ENCODE measurements around the gene SHKBP1. TPM values are rescaled to one million over a fixed set of nuclear protein-coding genes. Genes with fewer than 3 reads are reported as not detected.

SHKBP1 gene
- polyA plus RNA-seq, 3 donors = 234 to 324 (median 284) TPM

- H3K9me3 Mint-ChIP-seq = peaks cover 0 to 6% (median 0%) of the 10 kb centered on the region in 7 donors
- H3K4me2 ChIP-seq (replicated peaks; ENCODE audit: extremely low read depth, low read length, poor library complexity, severe bottlenecking) = no peak overlapping the region
- H3K27me3 Mint-ChIP-seq (ENCODE audit: low read depth in 3 of 3) = peaks cover 0 to 1% (median 0%) of the 10 kb centered on the region in 3 donors
- H3K36me3 Mint-ChIP-seq = peaks cover 75 to 83% of the 10 kb centered on the region in 2 donors
- H3K4me3 ChIP-seq (replicated peaks in 1 of 3; ENCODE audit: low read depth in 2 of 3, low read length in 3 of 3) = no peak overlapping the region
- peaks cover 63 to 80% of the 10 kb centered on the region in 2 donors for H3K4me1 ChIP-seq (ENCODE audit: control insufficient read depth in 1 of 2, insufficient read depth in 2 of 2, low read length in 2 of 2)
- peak overlapping the region; percentile 99 for H3K27ac Mint-ChIP-seq
- peaks cover 27% of the 10 kb centered on the region for H4K20me1 ChIP-seq (ENCODE audit: insufficient read depth, low read length)
- H3K27me3 ChIP-seq (ENCODE audit: control insufficient read depth in 2 of 2, insufficient read depth in 2 of 2, low read length in 2 of 2) = no peaks in the 10 kb centered on the region
- H3K4me1 Mint-ChIP-seq = peaks cover 65% of the 10 kb centered on the region
- H3K79me2 ChIP-seq (ENCODE audit: insufficient read depth, low read length) = peaks cover 45% of the 10 kb centered on the region
- H2AFZ ChIP-seq (ENCODE audit: insufficient read depth, low read depth, low read length, poor library complexity, severe bottlenecking) = no peak overlapping the region
- H3K9me3 ChIP-seq (replicated peaks in 1 of 2; ENCODE audit: control insufficient read depth in 1 of 2, insufficient read depth in 1 of 2, low read length in 2 of 2) = no peaks in the 10 kb centered on the region
- H3K4me3 Mint-ChIP-seq = no peak overlapping the region
- DNase-seq = no peak
- H3K27ac ChIP-seq (ENCODE audit: low read depth in 1 of 2, low read length in 2 of 2) = peak overlapping the region; percentile 27 to 94
- H3K36me3 ChIP-seq (replicated peaks in 1 of 2; ENCODE audit: control insufficient read depth in 1 of 2, insufficient read depth in 2 of 2, low read length in 2 of 2) = peaks cover 70 to 73% of the 10 kb centered on the region in 2 donors
- TF ChIP-seq CTCF (IDR thresholded peaks at IDR 0.05) = no peak
- WGBS (ENCODE audit: insufficient coverage) = 100% methylated on average over 4 of the region's 5 CpGs
- intact Hi-C loops (cut with micrococcal nuclease) = no loop called here
- H3K9ac ChIP-seq (ENCODE audit: insufficient read depth, low read length, poor library complexity, severe bottlenecking) = no peak overlapping the region
Measured at GRCh38 chr19:40584007-40584406, 7.3 kb downstream of the SHKBP1 start.

GRCh38 chr19:40585241-40585981 is 8.7 kb downstream of the SHKBP1 start:
- H3K9me3 Mint-ChIP-seq = peaks cover 0 to 6% (median 0%) of the 10 kb centered on the region in 7 donors
- peak overlapping the region; percentile 94 for H3K27ac ChIP-seq (ENCODE audit: low read depth in 1 of 2, low read length in 2 of 2)

More at GRCh38 chr19:40585241-40585981, 8.7 kb downstream of the SHKBP1 start:
- 60% methylated on average over 1 of the region's 11 CpGs for WGBS (ENCODE audit: insufficient coverage)
- Histone ChIP-seq H3K9me3 (replicated peaks in 1 of 2; ENCODE audit: control insufficient read depth in 1 of 2, insufficient read depth in 1 of 2, low read length in 2 of 2) (no peaks in the 10 kb centered on the region), H3K4me3 (replicated peaks in 1 of 3; ENCODE audit: low read depth in 2 of 3, low read length in 3 of 3) (peak overlapping the region in 1 of 3 experiments; percentile 49), H3K79me2 (ENCODE audit: insufficient read depth, low read length) (peaks cover 44% of the 10 kb centered on the region), H3K4me2 (replicated peaks; ENCODE audit: extremely low read depth, low read length, poor library complexity, severe bottlenecking) (peak overlapping the region; percentile 51), H3K4me1 (ENCODE audit: control insufficient read depth in 1 of 2, insufficient read depth in 2 of 2, low read length in 2 of 2) (peaks cover 50 to 67% of the 10 kb centered on the region in 2 donors), H3K27me3 (ENCODE audit: control insufficient read depth in 2 of 2, insufficient read depth in 2 of 2, low read length in 2 of 2) (no peaks in the 10 kb centered on the region), H3K9ac (ENCODE audit: insufficient read depth, low read length, poor library complexity, severe bottlenecking) (peak overlapping the region; percentile 66), H3K36me3 (replicated peaks in 1 of 2; ENCODE audit: control insufficient read depth in 1 of 2, insufficient read depth in 2 of 2, low read length in 2 of 2) (peaks cover 79 to 82% of the 10 kb centered on the region in 2 donors), H4K20me1 (ENCODE audit: insufficient read depth, low read length) (peaks cover 33% of the 10 kb centered on the region), H2AFZ (ENCODE audit: insufficient read depth, low read depth, low read length, poor library complexity, severe bottlenecking) (no peak overlapping the region)
- DNase-seq = peak; percentile 90 to 95 (median 92)
- H3K27ac Mint-ChIP-seq = peak overlapping the region; percentile 99
- no peak for TF ChIP-seq CTCF (IDR thresholded peaks at IDR 0.05)
- peak overlapping the region; percentile 43 to 67 for H3K4me3 Mint-ChIP-seq
- H3K27me3 Mint-ChIP-seq (ENCODE audit: low read depth in 3 of 3) = peaks cover 0 to 1% (median 0%) of the 10 kb centered on the region in 3 donors
- peaks cover 56% of the 10 kb centered on the region for H3K4me1 Mint-ChIP-seq
- intact Hi-C loops (cut with micrococcal nuclease) = no loop called here
- H3K36me3 Mint-ChIP-seq = peaks cover 86 to 92% of the 10 kb centered on the region in 2 donors
